NCI-H2081 treated with DMSO at 0.1 percent for 48 hours (cell line): ENCODE data around the gene DCC.
"Not testable (repeated sequence)": the region's sequence is repeated elsewhere in the genome, so short reads cannot be mapped to it uniquely, and the experiment has no call there.

Experiments used
- DNase-seq: peaks from one replicate; lab custom pipeline; 2025; lab: John Stamatoyannopoulos, UW

The DCC gene

DNA sequence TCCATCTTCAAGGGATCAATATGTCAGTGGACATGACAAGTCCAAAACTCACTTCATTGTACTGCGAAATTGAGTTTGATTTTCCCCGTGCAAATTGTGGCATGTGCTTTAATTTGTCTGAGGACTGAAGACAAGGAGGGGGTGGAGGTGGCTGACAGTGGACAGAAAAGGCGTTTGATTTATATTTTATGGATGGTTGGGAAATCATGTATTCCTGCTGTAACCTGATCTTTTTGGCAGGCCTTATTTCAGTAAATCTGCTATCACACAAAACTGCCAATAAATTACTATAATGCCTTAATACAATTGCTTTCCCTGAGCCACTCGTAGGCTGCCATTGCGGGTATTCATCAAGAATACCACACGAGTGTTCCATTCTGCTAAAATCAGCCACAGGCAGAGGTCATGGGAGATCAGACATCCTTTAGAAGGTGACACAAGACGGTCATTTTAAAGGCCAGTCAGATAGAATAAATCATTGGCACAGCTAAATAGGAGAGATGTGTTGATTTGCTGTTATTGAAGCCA is 1164.0 kb downstream of the DCC start:
- no peak for DNase-seq

DNA sequence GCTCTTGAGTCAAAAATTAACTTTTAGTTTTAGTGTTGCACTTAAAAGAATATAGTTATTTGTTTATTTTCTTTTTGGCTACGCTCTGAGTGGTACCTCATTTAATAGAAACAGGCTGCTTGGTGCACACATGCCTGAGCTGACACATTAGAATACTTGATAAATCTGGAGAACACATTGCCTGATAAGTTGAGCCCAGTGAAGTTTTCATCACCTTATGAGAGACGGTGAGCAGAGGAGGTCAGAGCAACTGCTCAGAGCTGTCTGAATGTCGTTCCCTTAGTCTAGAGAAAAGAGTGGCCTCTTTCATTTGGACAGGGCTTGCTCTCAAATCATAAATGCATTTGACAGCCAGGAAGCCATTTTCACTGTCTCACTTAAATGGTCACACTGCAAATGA is 1168.5 kb downstream of the DCC start:
- no peak for DNase-seq

DNA sequence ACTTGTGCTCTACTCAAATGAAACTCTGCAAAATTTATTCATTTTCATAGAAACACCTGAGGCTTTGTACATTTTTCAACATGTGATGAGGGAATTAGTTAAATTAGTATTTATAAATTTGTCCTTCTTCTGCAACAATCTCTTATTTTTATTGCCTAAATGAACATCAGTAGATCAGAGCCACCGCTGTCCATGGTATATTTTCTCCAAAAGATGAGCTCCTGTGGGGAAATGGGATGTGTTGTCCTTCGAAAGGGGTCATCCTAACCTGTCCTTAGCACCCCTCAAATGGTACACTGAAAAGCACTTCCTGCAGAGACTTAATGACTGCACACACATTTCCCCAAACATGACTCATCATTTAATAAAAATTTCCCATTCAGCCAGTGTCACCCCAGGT is 1169.9 kb downstream of the DCC start:
- DNase-seq = no peak

DNA sequence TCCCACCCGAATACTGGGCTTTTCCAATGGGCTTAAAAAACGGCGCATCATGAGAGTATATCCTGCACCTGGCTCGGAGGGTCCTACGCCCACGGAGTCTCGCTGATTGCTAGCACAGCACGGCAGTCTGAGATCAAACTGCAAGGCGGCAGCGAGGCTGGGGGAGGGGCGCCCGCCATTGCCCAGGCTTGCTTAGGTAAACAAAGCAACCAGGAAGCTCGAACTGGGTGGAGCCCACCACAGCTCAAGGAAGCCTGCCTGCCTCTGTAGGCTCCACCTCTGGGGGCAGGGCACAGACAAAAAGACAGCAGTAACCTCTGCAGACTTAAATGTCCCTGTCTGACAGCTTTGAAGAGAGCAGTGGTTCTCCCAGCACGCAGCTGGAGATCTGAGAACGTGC is 1171.7 kb downstream of the DCC start:
- not testable (repeated sequence) for DNase-seq

DNA sequence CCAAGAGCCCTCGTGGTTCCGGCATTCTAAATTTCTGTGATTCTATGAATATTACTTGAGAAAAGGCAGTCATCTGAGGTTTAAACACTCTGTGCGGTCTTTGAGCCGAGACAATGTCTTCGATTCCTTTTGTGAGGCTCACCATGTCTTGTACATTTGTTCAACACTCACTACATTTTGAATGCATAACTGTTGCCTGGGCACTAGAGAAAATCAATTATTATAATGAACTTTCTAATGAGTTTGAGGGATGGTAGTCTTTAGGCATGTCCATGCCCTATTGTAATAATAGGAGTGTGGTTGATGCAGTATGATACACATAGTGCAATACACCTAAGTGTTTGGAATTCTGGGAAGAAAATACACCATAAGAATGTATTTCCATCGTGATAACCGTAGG is 1181.1 kb downstream of the DCC start:
- DNase-seq = no peak

DNA sequence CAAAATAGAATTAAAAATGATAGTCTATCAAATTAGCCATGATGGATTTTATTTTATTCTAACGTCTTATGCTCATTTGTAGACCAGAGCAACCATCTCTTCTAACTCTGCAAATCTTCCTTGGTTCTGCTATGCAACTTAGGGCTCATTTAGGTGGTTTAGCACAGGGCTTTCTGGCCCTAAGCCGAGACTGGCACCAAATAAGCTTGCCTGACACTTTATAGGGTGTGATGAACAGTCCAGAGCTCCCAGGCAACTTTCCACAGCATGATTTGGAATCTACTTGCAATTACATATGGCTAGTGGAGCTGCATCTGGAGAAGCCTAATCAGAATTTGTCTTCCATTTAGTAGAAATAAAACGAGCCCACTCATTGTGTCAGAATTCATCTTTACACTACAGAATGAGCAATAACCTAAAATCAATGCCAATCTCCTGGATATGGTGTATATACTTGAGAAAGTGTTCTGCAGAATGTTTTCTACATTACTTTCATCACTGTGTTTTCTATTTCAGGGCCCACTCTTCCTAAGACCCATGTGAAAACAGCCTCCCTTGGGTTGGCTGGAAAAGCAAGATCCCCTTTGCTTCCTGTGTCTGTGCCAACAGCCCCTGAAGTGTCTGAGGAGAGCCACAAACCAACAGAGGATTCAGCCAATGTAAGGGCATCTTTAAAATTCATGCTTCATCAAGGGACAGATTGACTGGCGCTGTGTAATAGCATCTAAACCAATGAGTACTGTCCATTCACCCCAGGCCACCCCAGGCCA is 1186.3 kb downstream of the DCC start:
- DNase-seq = no peak

DNA sequence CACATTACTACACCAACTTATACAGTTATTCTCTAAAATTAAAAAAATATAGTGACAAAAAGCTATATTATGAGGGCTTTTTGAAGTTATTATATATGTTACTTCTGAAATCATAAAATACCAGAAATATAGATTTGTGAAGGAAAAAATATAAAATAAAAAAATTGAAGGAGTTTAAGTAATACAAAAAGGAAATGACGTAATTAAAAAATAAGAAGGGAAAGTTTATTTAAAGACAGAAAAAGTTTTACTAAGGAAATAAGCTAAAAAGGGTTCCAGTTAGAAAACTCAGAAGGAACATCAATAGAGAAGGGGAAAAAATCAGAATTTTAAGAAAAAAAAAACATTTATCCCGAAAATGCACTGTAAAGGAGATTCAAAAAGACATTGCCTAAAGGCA is 1187.4 kb downstream of the DCC start:
- no peak for DNase-seq

DNA sequence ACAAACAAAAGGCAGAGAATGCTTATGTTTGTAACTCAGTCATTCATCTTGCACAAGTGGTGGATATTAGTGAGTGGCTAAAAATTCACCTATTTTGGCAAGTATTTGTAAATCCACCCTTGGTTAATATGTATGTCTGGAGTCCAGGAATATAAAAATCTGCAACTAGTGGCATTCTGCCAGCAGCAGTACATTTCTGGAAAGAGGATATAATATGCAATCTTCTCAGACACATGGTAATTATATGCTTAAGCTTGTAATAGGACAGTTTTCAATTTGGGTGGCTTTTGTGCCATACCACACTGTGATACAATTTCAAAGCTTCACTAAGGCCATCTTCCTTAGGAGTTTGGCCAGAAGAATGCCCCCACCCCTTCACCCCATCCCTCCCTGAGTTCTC is 1191.2 kb downstream of the DCC start:
- no peak for DNase-seq

DNA sequence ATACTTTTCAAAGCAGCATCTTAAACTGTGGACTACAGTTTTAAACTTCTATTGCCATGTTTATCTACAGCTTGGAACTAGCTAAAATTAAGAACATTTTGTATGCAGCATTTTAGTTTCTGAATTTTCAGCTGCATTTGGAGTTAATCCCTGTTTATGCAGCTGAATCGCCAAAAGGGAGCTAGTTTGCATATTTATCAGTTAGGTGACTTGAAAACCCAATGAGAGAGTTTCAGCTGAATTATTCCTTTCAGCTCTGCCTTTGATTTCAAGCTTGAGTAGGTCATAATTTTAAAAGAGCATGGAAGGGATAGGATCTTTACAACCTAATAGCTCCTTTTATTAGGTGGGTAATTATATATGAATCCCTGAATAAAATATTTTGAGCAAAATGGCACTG is 1191.9 kb downstream of the DCC start:
- DNase-seq = no peak

DNA sequence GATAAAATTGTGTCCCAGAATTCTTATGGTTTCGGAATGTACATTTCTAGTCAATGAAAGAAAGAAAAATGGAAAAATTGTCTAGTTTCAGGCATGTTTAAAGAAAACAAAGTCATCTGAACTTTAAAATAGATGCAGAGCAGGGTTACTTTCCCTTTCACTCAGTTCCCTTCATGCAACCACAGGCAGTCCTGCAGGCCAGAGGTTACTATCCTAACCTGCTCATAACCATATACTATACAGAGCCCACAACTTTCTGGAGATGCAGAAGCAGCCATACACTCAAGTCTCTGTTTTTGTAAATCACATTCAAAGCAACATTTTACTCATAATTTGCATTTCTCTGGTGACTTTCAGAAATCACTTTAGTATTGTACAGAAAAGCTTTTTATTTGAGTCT is 1194.2 kb downstream of the DCC start:
- DNase-seq = no peak

DNA sequence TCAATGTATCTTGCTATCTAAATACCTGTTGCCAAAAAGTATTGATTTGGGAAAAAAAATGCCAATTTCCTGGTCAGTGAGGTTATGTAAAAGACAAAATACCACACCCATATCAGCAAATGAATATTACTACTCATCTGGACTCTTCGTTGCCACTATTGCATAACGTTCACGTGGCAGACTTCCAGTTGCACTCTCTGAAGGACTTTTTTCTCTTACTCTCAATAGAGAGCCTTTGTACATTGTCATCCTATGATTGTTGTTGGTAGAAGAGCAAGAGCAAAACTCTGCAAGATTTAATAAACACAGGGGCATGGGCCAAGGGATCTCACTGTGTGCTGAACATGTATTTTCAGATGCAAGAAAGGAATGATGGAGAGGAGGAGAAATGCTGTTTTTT is 1194.7 kb downstream of the DCC start:
- DNase-seq = no peak

DNA sequence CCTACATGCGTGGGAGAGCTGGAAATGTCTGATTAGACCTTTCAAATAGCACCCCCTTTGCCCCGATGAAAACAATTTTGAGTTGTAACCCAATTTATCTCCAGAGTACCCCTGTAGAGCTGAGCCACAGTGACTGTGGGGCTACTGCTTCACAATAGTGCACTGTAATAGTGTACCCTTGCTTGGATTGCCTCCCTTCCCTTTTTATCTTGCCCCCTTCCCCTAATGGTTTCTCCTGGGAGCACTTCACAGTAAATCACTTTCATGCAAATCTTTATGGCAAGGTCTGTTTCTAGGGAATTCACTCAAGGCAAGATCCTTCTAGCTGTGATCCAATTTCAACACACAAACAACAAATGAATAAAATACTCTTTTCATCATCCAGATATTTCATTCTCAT is 1196.9 kb downstream of the DCC start:
- no peak for DNase-seq

DNA sequence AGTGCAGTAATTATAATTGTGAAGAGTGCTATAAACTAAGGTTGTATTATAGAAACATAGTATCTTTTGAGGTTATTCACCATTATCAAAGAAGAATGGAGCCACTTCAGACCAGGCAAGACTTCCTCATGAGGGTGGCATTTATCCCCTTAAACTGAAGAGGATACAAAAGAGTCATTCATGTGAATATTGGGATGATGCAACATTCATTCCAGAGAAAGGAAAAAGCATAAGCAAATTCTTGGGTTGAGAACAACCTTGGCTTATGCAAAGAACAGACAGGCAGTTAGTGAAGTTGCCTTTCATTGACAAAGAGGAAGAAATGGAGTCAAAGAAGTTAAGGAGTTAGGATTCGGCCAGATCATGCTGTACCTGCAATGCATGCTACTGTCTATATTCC is 1201.9 kb downstream of the DCC start:
- DNase-seq = no peak

DNA sequence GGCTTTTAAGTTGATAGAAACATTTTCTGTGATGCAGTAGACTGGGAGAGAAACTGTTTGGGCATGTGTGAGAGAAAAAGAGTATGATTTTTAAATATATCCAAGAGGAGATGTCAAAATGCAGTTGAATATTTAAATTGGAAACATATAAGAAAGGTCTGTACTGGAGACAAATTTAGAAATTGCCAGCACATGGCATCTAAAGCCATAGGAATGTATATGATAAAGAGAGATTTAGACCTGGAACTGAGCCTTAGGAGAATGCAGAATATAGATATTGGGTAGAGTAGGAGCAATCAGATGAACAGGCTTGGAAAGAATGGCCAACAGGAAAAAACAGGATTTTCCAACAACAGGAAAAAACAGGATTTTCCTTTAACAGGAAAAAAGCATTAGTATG is 1203.7 kb downstream of the DCC start:
- DNase-seq = no peak

DNA sequence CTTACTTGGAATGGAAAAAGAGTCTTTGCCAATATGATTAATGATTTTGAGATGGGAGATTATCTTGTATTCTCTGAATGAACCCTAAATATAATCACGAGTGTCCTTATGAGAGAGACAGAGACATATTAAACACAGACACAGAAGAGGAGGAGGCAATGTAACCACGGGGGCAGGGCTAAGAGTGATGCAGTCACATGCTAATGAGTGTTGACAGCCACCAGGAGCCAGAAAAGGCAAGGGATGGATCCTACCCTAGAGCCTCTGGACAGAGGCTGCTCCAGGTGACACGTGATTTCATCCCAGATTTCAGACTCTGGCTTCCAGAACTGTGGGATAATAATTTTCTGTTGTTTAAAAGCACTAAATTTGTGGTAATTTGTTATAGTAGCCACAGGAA is 1204.9 kb downstream of the DCC start:
- DNase-seq = no peak

DNA sequence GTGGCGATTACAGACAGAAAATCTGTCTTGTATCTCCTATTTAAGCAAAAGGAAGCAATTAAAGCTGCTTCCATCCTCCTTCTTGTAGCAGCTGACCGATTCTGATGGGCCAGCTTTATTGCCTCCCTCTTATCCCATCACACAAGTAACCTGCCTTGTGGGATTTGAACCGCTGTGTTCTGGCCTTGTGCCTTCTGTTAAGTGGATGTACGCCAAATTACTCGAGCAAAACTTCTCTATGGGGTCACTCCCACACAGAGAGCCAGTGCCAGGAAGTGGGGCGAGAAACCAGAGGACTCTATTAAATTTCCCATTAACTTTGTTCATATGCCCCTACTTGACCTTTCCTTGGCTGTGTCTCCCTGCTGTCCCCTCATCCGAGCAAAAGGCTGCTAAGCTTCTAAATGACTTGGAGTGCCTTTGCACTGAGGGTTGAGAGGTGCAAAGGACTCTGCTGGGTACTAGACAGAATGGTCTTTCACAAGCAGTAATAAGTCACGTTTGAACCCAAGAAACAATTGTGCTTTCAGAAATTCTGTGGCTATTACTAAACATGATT is 1212.0 kb downstream of the DCC start:
- DNase-seq = no peak

DNA sequence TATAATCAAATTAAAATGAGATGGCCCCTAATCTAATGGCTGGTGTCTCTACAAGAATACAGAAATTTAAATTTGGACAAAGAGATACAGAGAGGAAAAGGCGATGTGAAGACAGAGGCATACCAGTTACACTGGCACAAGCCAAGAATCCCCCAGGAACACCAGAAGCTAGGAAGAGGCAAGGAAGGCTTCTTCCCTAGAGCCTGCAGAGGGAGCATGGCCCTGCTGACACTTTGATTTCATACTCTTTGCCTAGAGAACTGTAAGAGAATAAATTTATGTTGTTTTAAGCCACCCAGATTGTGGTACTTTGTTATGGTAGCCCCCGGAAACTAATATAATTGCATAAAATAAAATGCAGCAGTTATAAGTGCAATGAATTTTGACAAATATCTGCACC is 1213.0 kb downstream of the DCC start:
- DNase-seq = no peak

DNA sequence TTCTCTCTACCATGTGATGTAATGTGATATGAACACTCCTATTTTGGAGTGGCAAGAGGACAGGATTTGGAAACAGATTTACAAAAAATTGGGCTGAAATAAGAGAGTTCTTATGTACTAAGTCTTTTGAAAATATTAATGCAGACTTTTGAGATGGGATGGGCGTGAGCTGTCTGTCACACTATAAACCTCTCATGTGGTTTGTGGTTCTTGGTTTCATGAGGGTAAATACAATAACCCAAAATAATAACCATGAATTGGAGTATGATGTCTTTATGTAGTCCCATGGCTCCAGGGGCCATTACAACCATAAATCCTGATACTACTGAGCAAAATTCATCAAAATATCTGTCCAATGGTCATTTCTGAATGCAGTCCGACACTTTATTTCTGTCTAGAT is 1216.5 kb downstream of the DCC start:
- no peak for DNase-seq

DNA sequence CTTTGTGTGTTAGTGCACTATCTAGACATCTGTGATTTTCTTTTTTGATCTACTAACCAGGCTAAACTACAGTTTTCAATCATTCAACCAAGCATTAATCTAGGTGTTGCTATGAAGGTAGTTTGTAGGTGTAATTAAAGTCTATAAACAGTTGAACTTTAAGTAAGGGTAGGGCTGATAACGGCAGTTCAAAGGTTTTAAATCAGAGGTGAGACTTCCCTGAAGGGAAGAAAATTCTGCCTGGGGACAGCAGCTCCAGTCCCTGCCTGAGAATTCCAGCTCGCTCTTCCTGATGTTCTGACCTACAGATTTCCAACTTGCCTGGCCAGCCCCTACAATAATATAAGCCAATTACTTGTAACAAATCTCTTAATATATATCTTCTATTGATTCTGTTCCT is 1220.5 kb downstream of the DCC start:
- no peak for DNase-seq

DNA sequence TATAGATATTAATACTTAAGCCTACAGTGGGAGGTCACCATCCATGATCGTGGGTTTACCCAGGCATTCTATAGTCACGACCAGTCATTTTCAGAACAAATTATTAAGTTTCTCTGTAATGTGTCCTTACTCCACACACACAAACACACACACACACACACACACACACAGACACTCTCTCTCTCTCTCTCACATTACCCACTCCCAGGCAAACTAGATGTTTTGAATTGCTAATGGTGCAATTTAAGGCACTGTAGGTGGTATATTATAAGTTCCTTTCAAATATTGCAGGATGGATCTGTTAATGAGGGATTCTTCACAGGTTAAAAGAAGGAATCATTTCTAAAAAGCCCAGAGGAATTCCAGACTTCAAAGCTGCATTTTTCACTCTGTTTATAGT is 1226.6 kb downstream of the DCC start:
- DNase-seq = no peak

DNA sequence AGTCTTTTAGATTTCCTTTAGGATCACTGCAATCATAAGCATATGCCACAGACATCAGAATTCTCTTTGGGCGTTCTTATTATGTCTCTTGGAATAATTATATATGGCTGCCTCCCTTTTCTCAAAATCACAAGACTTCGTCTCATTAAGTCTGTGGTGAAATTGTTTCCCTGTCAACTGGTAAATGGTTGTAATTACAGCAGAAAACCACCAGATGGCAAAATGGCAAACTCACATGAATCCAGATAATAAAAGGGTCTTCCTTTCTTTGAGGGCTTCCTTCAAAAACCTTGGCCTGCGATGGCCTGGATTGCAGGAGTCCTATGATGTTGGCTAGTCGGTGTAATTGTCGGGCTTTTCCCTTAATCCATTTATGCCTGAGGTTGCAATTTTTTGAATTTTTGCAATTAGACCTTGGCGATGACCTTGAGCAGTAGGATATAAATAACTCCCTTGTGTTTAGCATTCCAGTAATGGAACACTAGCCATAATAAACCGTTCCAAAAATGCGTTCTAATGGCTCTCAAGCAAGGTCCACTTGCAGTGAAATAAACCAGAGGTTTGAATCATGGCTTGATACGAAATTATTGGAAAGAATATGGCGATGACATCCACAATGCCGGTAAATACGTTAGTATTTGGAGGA is 1228.1 kb downstream of the DCC start:
- no peak for DNase-seq
